GM19099 (cell line): ENCODE measurements around the gene CAPN2.

Experiments
- POLR2A ChIP-seq: IDR thresholded peaks from 3 replicates; pipeline ENCODE4 v1.6.1; 2011; ENCODE audit warnings: low read depth; ENCODE audit not compliant: insufficient read length; ENCODE audit errors: extremely low read depth

CAPN2 gene

DNA sequence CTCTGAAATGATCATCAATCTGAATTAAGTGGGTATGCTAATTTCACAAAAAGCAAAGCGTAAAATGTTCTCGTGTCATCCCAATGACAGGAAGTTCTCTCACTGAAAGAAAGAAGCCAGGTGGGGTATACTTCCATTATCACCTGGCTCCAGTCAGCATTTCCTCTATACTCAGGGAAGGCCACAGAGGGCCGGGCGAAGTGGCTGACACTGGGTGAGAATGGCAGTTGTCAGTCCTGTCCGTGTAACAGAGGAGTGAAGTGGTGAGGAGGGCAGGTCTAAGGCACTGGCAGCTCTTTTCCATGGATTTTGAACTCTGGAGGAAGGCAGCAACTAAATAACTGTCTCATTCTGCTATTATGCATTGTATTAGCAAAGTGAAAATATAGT is 60.4 kb downstream of the CAPN2 start:
- no peak for TF ChIP-seq POLR2A

DNA sequence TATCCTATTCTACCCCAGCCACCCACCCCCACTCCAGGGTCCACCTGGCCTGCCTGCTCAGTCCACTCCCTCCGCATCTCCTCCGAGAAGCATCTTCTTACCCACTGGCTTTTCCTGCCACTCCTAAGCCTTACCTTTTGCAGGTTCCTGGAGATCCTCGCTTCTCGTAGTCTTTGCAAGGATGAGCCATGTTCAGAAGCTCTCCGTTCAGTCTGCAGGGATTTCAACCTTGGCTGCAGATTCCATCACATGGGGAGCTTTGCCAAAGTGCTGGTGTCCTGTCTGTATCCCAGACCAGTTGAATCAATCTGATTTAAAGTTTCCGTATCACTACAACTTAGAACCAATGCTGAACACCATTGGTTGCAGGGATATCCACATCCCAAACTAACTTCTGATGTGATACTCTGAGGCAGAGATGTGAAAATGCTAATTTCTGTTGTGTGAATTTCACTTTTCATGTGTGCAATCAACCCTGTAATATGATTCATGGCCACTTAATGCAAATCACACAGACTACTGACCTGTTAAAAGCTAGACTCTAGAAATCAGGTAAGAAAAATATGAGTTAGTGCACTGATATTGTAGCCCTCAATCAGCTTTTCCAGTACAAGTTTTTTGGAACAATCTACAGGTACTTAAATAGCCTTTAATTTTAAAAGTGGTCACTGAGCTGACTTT is 61.9 kb downstream of the CAPN2 start:
- no peak for TF ChIP-seq POLR2A

DNA sequence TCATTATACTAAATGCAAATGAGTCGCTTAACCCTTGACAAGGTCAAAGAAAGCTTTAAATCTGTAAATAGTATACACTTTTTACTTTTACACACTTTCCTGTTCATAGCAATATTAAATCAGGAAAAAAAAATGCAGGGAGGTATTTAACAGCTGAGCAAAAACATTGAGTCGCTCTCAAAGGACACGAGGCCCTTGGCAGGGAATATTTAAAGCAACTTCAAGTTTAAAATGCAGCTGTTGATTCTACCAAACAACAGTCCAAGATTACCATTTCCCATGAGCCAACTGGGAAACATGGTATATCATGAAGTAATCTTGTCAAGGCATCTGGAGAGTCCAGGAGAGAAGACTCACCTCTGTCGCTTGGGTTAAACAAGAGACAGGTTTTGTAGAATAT is 62.7 kb downstream of the CAPN2 start:
- no peak for TF ChIP-seq POLR2A

DNA sequence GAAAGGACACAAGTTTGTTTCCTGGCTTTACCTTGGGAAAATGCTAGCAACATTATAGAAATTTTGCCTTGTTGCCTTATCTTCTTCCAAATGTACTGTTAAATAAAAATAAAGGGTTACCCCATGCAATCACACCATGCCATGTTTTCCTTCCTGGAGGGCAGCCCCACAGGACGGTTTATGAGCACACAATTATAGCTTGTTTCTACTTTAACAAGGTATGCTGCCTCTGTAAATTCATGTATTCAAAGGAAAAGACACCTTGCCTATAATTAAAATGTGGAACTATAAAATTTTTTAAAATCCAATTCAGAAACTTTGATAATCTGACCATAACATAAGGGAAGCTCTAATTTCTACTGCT is 63.4 kb downstream of the CAPN2 start:
- TF ChIP-seq POLR2A: no peak

DNA sequence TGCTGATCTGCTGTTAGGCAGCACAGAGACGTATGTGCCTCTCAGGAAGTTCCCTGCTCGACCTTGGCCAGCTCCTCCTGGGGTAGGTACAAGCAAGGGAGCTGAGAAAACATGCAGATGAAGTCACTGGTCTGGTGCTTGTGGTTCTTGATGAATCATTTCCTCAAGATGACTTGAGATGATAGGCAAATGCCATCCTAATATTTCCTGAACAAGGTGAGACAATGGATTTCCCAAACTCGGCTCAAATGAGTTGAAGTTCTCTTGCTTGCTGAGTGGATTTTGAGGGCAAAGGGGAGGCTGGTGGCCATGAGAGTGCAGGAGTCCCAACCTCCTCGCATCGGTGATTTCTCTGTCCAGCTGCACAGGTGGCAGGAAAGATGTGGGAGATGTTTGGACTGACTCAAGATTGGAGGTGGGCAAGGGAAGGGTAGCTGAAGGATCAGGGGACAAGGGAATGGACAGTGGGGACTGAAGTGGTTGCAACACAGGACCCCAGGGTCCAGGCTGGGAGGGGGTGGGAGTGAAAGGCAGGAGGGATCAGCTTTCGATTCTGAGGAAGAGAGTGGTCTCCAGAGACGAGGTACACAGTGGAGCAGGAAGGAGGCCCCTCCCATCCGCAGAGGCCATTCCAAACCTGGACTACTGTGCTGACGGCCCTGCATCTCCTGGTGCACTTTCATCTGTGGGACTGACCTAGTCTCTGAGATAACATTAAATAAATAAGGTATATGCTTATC is 63.9 kb downstream of the CAPN2 start:
- no peak for TF ChIP-seq POLR2A

DNA sequence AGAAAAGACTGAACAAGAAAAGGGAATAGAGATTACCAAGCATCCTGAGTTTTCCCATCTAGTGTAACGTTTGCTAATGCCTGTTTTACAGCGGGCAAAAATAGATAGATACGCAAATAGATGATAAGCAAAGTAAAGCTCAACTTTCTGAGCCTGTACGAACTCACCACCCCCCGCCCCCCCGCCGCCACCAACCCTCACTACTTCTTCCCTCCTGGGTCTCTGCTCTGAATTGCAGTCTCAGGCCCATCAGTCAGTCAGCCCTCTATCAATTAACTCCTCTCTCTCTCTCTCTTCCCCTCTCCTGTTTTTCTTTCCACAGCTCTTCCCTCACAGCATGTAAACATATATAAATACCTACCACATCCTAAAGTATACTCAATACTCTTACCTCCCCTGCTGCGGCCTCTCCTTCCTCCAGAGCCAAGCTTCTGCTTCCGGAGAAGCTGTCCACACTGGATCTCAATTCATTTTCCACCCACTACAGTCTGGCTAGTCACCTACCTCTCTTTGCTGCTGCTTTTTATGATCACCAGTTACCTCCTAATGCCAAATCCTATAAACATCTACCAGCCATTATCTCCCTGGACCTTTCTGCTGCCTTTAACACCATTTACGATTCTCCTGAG is 64.6 kb downstream of the CAPN2 start:
- TF ChIP-seq POLR2A: no peak

DNA sequence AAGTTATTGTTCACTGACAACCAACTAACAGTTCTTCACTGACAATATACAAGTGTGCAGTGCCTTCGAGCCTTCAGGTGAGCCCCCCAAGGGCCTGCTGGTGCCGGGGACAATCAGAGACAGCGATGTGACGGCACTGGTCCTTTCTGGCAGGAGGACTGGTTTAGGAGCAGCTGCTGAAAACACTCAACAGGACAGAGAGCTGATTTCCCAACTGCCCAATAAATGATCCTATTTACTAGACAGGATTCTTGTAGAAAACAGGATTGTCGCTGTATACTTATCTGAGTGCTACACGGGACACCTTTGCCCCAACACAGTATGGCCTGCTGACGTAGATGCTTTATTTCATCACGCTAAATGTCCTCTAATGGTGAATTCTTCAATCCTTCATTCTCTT is 68.0 kb downstream of the CAPN2 start:
- TF ChIP-seq POLR2A: no peak

DNA sequence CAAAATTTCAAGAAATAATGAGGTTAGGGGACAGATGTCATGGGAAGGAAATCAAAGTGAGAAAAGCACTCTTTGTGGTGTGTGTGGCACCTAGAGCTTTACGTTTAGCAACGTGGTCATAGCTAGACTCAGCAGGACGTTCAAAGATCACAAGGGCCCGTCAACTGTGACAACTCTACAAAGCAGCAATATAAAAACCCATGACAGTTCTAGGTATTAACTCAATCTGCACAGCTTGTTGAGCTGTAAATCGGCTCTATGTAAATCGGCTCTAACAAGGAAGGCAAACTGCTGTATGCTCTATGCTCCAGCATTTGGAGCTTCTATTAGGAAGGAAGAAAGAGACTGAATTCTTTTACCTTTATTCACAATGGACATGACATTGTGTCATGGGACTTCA is 68.6 kb downstream of the CAPN2 start:
- TF ChIP-seq POLR2A: no peak

DNA sequence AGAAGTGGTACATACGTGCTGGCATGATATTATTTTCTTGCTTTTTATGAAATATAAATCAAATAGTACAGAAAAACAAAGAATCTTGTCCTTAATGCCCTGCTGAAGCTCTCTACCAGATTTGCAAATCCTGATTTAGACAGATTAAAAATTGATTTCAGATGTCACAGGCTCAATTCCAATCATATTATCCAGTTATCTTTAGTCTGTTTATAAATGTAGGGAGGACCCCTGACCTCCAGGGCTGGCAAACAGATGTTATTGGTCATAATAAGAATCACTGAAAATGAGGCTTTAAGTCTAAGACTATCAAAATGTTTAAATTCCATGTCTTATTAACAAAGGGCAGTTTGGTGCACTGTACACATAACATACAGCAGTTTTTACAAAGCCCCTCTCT is 71.3 kb downstream of the CAPN2 start:
- TF ChIP-seq POLR2A: no peak

DNA sequence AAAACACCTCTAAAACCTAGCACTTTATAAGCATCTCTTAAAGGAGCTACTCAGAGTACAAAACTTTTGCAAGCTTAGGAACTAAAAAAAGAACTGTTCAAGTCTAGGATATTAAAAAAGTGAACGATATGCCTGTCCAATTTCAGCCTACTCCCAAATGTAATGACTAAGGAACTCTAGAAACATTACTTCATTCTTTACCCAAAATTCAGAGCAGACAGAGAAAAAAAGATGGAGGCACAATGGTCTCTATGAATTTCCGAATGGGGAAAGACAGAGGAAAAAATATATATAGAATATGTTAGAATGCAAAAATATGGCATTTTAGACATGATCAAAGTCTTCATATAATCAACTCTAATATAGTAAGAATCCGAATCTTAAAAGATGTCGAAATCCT is 72.2 kb downstream of the CAPN2 start:
- no peak for TF ChIP-seq POLR2A

DNA sequence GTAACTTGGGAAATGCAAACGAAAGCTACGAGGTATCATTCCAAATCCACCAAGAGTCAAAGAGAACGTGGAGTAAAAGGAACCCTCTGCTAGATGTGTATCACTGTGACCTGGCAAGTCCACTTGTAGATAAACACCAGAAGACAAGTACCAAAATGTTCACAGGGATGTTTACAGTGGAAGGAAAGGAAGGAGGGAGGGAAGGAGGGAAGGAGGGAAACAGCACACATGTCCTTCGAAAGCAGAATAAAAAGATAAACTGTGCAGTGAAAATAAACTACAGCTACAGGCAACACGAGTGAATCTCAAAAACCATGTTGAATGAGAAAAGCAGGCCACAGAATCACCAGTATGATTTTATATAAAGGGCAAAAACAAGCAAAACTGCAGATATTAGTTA is 73.5 kb downstream of the CAPN2 start:
- TF ChIP-seq POLR2A: no peak

DNA sequence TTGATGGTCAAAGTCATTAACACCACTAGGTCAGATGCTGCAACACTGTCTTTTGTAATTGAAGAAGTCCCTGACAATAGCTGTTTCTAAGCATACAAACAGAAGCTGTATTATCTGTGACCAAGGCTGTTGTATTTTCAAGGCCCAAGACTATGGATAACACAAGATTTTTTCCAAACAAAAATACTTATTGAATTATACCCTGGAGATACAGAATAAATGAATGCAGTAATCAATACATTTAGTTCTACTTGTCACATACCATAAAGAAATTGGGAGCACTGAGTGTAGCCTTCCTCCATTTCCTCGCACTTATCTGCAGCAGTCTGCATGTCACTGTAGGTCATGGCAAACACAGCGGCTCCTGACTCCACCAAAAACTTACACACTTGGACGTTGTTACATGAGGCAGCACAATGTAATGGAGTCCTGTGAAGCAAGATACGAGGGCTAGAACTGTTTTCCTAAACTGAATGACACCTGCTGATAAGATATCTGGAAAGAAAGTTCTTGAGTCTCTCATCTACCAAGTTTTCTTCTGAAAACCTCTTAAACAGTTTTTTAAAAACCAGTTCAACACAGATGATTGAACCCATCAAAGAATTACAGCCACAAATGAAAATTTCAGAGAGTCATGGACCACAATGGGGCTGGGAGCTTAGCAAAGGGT is 76.5 kb downstream of the CAPN2 start:
- TF ChIP-seq POLR2A: no peak

DNA sequence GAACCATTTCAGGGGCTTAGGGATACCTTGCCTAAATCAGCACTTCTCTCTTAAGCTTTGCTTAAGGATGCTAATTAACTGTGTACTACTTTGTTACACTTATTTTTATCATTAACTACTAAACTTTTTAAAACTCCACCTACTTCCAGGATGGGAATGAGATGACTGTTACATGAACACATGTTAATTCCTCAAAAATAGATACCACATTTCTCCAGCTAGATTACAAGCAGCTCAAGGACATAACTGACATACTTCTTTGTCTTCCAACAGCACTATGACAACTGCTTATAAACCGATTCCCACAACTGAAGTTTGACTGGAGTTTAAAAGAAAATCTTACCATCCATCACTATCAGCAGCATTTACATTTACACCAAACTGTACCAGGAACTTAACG is 79.7 kb downstream of the CAPN2 start:
- no peak for TF ChIP-seq POLR2A

DNA sequence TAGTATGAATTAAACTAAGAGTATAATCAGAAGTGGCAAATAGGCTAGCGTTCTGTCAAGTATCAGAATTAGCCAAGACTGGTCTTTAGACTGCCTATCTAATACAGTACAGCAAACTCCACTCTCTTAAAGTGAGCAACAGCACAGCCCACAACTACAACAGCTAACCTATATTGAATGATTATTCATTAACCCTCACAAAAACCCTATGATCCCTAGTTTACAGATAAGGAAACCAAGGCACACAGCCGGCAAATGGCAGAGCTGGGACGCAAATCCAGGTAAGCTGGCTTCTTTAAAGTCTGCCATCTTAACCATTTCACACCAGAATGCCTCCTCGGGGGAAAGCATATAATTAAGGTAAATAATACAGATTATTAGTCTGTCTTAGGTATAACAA is 81.4 kb downstream of the CAPN2 start:
- no peak for TF ChIP-seq POLR2A

DNA sequence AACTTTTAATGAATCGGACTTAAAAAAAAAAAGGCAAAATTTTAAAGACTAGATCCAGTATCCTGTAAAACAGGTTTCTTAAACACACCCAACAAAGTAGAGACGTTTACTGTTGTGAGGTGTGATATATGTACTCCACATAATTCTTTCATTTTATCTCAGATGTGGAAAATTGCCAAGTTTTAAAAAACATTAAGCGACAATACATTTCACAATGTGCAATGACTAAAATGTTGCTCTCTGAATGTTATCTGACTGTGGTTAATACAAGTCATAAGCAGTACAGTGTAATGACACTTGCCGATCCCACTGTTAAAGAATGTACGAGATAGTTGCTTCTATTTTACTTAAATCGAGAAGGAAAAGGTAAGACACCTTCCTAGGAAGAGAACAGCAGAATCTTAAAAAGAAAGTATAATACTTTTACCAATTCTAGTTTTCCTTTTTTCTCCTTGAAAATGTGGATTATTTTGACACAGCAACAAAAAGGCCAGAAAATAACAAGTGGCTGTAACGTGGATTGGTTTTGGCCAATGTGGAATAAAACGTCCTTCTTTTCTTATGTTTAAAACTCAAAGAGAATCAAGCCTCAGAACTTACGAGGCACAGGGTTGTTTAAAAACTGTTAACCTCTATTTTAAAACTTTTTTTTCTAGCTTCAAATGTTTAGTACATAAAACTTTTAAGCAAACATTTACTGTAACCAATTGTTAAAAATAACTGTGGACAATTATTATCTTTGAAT is 82.0 kb downstream of the CAPN2 start:
- TF ChIP-seq POLR2A: no peak
